Left renal cortex interstitium (tissue), 4 donors: Measurements from ENCODE around the gene TNFRSF21. TPM values are rescaled to one million over a fixed set of nuclear protein-coding genes. Genes with fewer than 3 reads are reported as not detected.

Experiments used
- DNase-seq, 4 donors: peaks; one replicate each; pipeline ENCODE4 v3.0.0-alpha.2; 2013; ENCODE audit warnings: low read depth in 4 of 4, low spot score in 2 of 4, missing footprints in 1 of 4
- polyA plus RNA-seq, 4 donors: library from polyadenylated mRNA; unstranded; fragments of 120-200 nt; gene quantifications; one replicate each; pipeline ENCODE4 v1.2.1, GENCODE V29; 2013; ENCODE audit not compliant: insufficient read length in 4 of 4

TNFRSF21 gene
- polyA plus RNA-seq, 4 donors = 29.0 to 34.1 (median 30.6) TPM

DNA sequence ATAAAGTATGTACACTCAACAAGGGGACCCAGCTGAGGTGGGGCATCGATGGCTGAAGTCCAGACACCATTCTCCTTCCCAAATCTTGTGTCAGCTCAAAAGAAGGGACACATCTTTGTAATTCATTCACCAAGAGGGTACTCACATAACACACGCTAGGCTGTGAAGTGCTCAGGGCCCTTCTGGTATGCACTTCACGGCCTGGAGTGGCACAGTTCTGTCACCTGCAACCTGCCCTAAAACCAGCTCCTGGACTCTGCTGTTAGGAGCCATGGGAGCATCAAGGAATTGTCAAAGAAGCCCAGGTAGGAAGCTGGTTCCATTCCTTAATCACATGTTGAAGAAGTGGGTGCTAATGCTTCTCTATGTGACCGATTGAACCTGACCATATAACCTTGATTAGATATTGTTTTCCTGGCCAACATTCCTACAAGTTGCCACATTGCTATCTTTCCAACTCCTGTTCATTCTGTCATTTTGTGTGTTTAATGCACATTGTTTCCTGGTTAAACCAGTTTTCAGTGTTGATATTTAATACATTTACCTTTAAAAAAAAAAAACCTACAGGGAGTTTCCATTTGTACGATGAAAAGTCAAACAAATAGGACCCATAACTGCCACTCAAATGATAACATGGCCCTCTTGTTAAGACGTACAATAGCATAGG is 127.3 kb downstream of the TNFRSF21 start:
- no peak for DNase-seq

DNA sequence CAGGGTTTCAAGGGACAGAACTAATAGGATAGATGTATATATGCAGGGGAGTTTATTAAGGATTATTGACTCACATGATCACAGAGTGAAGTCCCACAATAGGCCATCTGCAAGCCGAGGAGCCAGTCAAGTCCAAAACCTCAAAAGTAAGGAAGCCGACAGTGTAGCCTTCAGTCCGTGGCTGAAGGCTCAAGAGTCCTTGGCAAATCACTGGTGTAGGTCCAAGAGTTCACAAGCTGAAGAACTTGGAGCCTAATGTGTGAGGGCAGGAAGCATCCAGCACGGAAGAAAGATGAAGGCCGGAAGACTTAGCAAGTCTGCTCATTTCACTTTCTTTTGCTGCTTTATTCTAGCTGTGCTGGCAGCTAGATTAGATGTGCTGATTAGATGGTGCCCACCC is 128.0 kb downstream of the TNFRSF21 start:
- DNase-seq = no peak

Other genes with a start within 250 kb of the TNFRSF21 start
- gene CD2AP, start 167.9 kb upstream of the TNFRSF21 start, polyA plus RNA-seq = 10 to 100 TPM; 64.1 to 87.6 (median 76.0) TPM